DND-41 (cell line): Measurements from ENCODE around the gene LRFN2.

Experiments
- CTCF ChIP-seq: IDR thresholded peaks from 2 replicates; pipeline ENCODE4 v1.5.1; 2012; ENCODE audit warnings: borderline replicate concordance, low read length, moderate library complexity, mild to moderate bottlenecking; ENCODE audit not compliant: poor library complexity, severe bottlenecking; ENCODE audit errors: extremely low read depth
- EZH2 ChIP-seq: IDR thresholded peaks from 3 replicates; pipeline ENCODE4 v1.6.1; 2012; ENCODE audit warnings: borderline replicate concordance, low read depth, mild to moderate bottlenecking, moderate library complexity, low read length, inconsistent platforms; ENCODE audit not compliant: severe bottlenecking

GRCh38 chr6:40485300-40485699, 101.9 kb downstream of the LRFN2 start:
- no peak for TF ChIP-seq CTCF
- no peak for TF ChIP-seq EZH2
